GM12801 (cell line): ENCODE data around the gene CHRNA7.

Experiments
- TF ChIP-seq, protein P1 (sequence below): IDR thresholded peaks from one replicate; pipeline ENCODE4 v1.5.1; 2011; ENCODE audit warnings: control low read depth; ENCODE audit not compliant: insufficient read length; ENCODE audit errors: extremely low read depth

CHRNA7 gene

DNA sequence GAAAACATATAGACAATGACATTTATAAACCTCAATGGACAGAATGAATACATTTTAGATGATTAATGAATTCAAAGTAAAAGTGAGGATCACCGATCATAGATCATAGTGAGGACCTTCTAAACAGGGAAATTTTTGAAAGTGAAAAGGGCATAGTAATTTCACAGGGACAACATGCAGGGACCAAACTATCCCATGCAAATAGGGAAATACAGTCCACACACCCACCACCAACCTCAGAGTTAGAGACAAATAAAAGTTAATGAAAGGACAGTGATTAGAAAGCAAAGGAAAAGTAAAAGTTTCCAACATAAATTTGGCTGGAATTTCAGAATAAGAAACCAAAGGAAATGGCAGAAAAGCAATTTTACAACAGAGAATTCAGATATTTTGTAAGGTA is 15.4 kb upstream of the CHRNA7 start:
- TF ChIP-seq, protein P1, sequence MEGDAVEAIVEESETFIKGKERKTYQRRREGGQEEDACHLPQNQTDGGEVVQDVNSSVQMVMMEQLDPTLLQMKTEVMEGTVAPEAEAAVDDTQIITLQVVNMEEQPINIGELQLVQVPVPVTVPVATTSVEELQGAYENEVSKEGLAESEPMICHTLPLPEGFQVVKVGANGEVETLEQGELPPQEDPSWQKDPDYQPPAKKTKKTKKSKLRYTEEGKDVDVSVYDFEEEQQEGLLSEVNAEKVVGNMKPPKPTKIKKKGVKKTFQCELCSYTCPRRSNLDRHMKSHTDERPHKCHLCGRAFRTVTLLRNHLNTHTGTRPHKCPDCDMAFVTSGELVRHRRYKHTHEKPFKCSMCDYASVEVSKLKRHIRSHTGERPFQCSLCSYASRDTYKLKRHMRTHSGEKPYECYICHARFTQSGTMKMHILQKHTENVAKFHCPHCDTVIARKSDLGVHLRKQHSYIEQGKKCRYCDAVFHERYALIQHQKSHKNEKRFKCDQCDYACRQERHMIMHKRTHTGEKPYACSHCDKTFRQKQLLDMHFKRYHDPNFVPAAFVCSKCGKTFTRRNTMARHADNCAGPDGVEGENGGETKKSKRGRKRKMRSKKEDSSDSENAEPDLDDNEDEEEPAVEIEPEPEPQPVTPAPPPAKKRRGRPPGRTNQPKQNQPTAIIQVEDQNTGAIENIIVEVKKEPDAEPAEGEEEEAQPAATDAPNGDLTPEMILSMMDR: no peak

DNA sequence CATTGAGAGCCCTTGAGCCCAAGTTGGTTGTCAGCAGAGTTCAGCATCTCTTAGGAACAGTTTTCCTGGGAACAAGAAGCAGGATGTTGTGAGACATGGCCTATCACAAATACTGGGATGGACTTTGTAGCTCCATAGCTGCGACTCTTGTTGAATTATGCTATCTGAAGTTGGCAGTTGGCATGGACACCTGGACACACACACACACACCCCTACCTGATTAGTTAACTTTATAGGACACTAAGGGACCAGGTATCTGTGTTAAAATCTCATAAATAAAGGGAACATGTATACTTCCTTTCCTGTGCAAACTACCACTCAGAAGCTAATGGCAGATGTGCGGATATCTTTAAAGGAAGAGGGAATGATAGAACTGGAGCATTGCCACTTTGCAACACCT is 10.2 kb upstream of the CHRNA7 start:
- TF ChIP-seq, protein P1: no peak

DNA sequence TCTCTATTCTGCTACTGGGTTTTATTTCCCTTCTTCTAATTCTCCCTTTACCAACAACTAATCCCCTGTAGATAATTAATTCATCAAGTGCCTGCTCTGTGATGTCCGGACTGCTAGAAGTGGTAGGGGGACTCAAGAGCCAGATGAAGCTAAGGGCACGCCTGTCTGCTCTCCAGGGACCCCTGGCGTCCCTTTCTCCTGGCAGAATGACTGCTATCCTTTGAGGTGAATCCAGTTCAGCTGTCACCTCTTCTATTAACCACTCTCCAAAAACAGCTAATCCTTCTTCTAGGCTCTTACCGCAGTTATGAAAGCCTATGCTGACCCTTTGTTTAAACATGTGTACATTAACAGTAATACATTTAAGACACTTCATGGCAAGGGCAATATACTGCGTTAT is 1.4 kb upstream of the CHRNA7 start:
- TF ChIP-seq, protein P1: no peak

DNA sequence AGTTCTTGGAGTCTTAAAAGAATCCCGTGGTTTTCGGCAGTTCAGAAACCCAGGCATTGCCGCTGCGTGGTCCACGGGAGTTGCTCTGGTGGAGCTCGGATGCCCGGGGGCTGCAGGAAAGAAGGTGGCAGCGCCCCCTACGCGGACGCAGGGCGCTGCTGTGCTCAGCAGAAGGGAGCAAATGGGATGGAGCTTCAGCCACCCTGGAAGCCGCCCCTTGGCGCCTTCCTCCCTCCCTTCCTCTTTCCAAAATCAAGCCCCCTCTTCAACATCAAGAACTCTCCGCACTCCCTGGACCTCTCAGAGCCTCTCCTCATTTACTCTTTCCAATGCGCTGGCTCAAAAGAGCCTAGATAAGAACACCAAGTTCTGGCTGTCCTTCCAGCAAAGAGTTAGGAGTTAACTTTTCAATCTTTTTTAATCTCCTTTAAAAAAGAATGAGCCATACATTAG is 880 bp upstream of the CHRNA7 start:
- TF ChIP-seq, protein P1: no peak

DNA sequence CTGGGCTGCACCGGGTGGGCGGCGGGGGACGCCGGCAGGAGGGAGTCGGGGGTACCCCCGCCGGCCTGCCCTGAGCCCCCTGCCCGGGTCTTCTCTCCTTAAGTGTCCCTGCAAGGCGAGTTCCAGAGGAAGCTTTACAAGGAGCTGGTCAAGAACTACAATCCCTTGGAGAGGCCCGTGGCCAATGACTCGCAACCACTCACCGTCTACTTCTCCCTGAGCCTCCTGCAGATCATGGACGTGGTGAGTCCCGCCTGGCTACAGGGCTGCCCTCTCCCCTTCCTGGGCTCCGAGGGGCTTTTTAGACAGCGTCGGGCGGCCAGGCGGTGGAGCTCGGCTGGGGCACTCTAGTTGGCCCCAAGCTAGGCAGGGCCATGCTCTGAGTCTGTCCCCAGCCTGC is 480 bp downstream of the CHRNA7 start:
- TF ChIP-seq, protein P1: no peak

DNA sequence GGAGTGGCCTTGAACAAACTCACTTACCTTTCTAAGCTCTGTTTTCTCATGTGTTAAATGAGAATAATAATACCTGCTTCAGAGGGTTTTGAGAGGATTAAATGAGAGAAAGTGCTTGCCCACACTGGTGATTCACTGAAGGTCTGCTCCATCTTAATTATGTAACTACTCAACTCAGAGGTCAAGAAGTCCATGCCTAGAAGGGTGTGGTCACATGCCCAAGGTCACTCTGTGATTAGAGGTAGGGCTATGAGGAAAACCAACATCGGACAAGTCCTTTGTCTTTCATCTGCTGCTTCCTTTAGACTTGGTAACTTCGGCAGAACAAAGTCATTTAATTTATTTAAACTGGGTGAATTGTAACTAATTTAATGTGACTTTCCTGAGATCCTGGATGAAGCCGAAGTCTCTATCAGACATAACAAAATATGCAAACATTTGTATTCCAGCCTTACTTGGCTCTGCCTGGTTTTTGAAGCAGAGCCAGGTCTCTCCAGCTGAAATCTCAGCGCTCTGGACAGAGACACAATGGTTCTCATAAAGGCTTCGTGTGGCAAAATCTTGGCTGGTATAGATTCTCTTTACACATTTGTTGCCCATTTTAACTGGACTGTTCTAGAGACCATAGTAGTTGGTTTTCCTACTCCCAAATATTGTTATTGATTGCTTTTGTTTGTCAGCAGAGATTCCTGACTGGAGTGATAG is 3.0 kb downstream of the CHRNA7 start:
- TF ChIP-seq, protein P1: no peak

DNA sequence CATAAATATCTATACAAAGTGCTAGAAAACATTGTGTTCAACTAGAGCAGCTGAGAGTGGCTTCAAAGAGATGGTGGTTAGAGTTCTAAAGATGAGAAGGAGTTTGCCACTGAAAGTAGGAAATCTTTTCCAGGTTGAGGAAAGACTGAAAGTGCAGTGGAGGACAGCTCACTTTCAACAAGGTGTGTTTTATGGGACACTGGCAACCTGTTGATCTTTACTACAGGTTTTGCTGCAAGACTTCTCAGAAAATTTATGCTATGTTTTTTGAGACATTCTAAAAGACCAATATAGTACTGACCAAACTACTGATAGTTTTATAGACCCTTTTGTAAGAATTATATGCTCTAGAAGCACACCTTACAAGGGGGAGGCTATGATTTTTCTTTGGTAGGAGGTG is 3.8 kb downstream of the CHRNA7 start:
- TF ChIP-seq, protein P1: no peak
